ENCODE results near the gene AFF3.

The AFF3 gene

GRCh38 chr2:99659874-99660273 lies 482.5 kb downstream of the AFF3 start:
- H3K4me3 ChIP-seq (ENCODE audit: low read length), result no peak overlapping the region
- TF ChIP-seq, protein P1, sequence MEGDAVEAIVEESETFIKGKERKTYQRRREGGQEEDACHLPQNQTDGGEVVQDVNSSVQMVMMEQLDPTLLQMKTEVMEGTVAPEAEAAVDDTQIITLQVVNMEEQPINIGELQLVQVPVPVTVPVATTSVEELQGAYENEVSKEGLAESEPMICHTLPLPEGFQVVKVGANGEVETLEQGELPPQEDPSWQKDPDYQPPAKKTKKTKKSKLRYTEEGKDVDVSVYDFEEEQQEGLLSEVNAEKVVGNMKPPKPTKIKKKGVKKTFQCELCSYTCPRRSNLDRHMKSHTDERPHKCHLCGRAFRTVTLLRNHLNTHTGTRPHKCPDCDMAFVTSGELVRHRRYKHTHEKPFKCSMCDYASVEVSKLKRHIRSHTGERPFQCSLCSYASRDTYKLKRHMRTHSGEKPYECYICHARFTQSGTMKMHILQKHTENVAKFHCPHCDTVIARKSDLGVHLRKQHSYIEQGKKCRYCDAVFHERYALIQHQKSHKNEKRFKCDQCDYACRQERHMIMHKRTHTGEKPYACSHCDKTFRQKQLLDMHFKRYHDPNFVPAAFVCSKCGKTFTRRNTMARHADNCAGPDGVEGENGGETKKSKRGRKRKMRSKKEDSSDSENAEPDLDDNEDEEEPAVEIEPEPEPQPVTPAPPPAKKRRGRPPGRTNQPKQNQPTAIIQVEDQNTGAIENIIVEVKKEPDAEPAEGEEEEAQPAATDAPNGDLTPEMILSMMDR (IDR thresholded peaks at IDR 0.05; ENCODE audit: insufficient read depth, low read depth, low read length, missing control alignments), result no peak
- DNase-seq (ENCODE audit: low read depth), result no peak

GRCh38 chr2:99657691-99658258 lies 484.6 kb downstream of the AFF3 start:
- no peak for DNase-seq (ENCODE audit: low read depth)
- H3K4me3 ChIP-seq (ENCODE audit: low read length), result no peak overlapping the region
- TF ChIP-seq, protein P1 (IDR thresholded peaks at IDR 0.05; ENCODE audit: insufficient read depth, low read depth, low read length, missing control alignments), result no peak

DNA sequence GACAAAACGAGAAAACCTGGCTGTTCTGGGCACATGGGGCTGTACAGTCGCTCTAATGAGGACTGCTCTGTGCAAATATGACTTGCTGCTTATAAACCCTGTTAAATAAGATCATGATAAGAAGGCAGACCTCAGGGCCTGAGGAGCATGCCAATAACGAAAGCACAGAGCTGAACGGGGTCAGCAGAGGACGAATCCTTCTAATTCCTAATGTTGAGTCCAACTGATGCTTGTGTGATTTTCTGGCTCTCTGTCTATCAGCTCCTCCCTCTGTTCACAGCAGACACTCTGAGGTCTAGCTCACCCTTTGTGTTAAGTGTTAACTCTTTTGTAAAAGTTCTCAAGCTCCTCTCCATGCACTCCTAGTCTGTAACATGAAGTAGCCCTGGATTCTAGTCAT lies 485.4 kb downstream of the AFF3 start:
- no peak for DNase-seq (ENCODE audit: low read depth)
- TF ChIP-seq, protein P1 (IDR thresholded peaks at IDR 0.05; ENCODE audit: insufficient read depth, low read depth, low read length, missing control alignments), result no peak
- H3K4me3 ChIP-seq (ENCODE audit: low read length), result no peak overlapping the region

DNA sequence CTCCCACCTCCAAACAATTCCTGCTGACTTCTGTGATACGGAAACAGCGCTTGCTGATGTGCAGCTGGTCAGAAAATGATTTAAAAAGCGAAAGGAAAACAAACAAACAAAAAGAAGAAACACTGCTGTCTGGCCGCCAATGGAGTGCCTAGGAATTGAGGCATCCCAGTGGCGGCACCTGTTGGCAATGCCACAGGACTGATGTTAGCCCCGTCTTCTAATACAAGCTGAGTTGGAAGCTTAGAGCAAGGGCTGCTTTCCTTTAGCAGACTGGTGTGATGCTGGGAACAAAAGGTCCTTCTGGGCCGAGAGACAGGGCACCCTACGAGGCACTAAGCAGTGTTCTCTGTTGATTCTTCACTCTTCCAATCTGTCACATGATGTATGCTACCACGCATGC lies 489.0 kb downstream of the AFF3 start:
- no peak for DNase-seq (ENCODE audit: low read depth)
- TF ChIP-seq, protein P1 (IDR thresholded peaks at IDR 0.05; ENCODE audit: insufficient read depth, low read depth, low read length, missing control alignments), result no peak
- no peak overlapping the region for H3K4me3 ChIP-seq (ENCODE audit: low read length)

DNA sequence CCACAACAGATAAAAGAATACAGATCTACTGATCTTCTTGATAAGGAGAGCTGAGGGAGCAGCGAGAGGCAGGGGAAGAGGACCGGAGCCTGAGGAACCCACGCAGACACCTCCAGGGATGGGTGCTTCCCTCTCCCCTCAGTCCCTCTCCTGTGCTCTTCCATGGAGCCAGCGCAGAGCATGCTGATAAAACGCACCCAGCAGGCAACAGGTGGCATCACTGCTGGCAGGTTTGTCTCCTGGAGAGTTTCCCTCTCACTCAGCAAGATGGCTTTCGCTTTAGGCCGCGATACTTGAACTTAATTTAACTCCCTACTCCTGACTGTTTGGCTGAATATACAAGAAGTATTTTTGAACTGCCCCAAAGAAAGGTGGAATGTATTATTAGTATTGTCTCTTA lies 489.5 kb downstream of the AFF3 start:
- no peak overlapping the region for H3K4me3 ChIP-seq (ENCODE audit: low read length)
- TF ChIP-seq, protein P1 (IDR thresholded peaks at IDR 0.05; ENCODE audit: insufficient read depth, low read depth, low read length, missing control alignments), result no peak
- no peak for DNase-seq (ENCODE audit: low read depth)

GRCh38 chr2:99651930-99652670 lies 490.3 kb downstream of the AFF3 start:
- H3K4me3 ChIP-seq (ENCODE audit: low read length), result no peak overlapping the region
- no peak for DNase-seq (ENCODE audit: low read depth)
- TF ChIP-seq, protein P1 (IDR thresholded peaks at IDR 0.05; ENCODE audit: insufficient read depth, low read depth, low read length, missing control alignments), result no peak
